ENCODE results near the gene DEFB119.

- TF ChIP-seq CTCF (IDR thresholded peaks at IDR 0.05) (no peak), USF1 (CRISPR knock-in tag; IDR thresholded peaks at IDR 0.05) (no peak), NFYB (CRISPR knock-in tag; conservative IDR thresholded peaks at IDR 0.05; ENCODE audit: low read depth) (no peak), SMAD4 (CRISPR knock-in tag; IDR thresholded peaks at IDR 0.05) (no peak), ZNF138 (CRISPR knock-in tag; conservative IDR thresholded peaks at IDR 0.05) (no peak), CBFB (CRISPR knock-in tag; IDR thresholded peaks at IDR 0.05; ENCODE audit: low read depth) (no peak), SP1 (CRISPR knock-in tag; conservative IDR thresholded peaks at IDR 0.05) (no peak), USF2 (CRISPR knock-in tag; IDR thresholded peaks at IDR 0.05) (no peak), ATF1 (CRISPR knock-in tag; IDR thresholded peaks at IDR 0.05) (no peak), ZNF263 (CRISPR knock-in tag; IDR thresholded peaks at IDR 0.05; ENCODE audit: low read depth) (no peak), ZBTB21 (CRISPR knock-in tag; IDR thresholded peaks at IDR 0.05; ENCODE audit: borderline replicate concordance) (no peak), CREM (CRISPR knock-in tag; IDR thresholded peaks at IDR 0.05) (no peak), PRDM15 (CRISPR knock-in tag; IDR thresholded peaks at IDR 0.05) (no peak)
- TF ChIP-seq, protein P1, sequence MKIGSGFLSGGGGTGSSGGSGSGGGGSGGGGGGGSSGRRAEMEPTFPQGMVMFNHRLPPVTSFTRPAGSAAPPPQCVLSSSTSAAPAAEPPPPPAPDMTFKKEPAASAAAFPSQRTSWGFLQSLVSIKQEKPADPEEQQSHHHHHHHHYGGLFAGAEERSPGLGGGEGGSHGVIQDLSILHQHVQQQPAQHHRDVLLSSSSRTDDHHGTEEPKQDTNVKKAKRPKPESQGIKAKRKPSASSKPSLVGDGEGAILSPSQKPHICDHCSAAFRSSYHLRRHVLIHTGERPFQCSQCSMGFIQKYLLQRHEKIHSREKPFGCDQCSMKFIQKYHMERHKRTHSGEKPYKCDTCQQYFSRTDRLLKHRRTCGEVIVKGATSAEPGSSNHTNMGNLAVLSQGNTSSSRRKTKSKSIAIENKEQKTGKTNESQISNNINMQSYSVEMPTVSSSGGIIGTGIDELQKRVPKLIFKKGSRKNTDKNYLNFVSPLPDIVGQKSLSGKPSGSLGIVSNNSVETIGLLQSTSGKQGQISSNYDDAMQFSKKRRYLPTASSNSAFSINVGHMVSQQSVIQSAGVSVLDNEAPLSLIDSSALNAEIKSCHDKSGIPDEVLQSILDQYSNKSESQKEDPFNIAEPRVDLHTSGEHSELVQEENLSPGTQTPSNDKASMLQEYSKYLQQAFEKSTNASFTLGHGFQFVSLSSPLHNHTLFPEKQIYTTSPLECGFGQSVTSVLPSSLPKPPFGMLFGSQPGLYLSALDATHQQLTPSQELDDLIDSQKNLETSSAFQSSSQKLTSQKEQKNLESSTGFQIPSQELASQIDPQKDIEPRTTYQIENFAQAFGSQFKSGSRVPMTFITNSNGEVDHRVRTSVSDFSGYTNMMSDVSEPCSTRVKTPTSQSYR (CRISPR knock-in tag; IDR thresholded peaks at IDR 0.05), result no peak
Observed at GRCh38 chr20:31363295-31363694, 27.1 kb downstream of the DEFB119 start.
